K562 (cell line): Measurements from ENCODE around the gene EVA1A. TPM values are rescaled to one million over a fixed set of nuclear protein-coding genes. Genes with fewer than 3 reads are reported as not detected.

Source experiments
- ATAC-seq: fragments of 200-7000 bp; cut with Tn5 transposase; 3 replicates; pipeline ENCODE4 v1.9.1; 2020; ENCODE audit warnings: moderate library complexity
- BruUV-seq: library from RNA; stranded (reverse); fragments of 400-500 nt; replicated peaks from 2 replicates; lab custom pipeline; 2021; lab: Mats Ljungman, UMichigan
- CTCF ChIA-PET: fragments of 300-600 bp; formaldehyde crosslinking; extraction: SDS; loops from one replicate; lab custom pipeline; 2021; ENCODE audit warnings: low intra/inter-chr PET ratio; lab: Yijun Ruan, JAX
- POLR2A ChIA-PET: fragments of 300-600, 350-650 bp; sonication (Branson Sonifier 250); formaldehyde crosslinking; extraction: SDS; loops from one replicate; lab custom pipeline; 2021; ENCODE audit warnings: antibody characterized with exemption, inconsistent platforms; lab: Yijun Ruan, JAX
- DNase-seq, 4 experiments: peaks; one replicate each; pipeline versions ENCODE4 v3.0.0 to v3.0.0-alpha.2; 2011 to 2018; ENCODE audit warnings: low spot score in 3 of 4, mixed read lengths in 3 of 4; ENCODE audit errors: extremely low read depth in 1 of 4
- FAIRE-seq: peaks from 2 replicates; lab custom pipeline; 2011; peaks lifted over from hg19 to GRCh38; lab: Jason Lieb, UNC
- H2AFZ ChIP-seq: 2 replicates; pipeline ENCODE4 v1.6.0; 2011; ENCODE audit warnings: low read depth, low read length, control low read depth, inconsistent platforms
- H3K27ac ChIP-seq: fragments of 200-600 bp; 3 replicates; pipeline ENCODE4 v1.8.0; 2011; ENCODE audit warnings: low read depth, mild to moderate bottlenecking, control low read depth, inconsistent platforms, low read length, moderate library complexity, mixed read lengths; ENCODE audit errors: extremely low read depth
- H3K27me3 ChIP-seq, 2 experiments: fragments of 300-600 bp in 1 of 2; 2 replicates in 1 of 2; 3 replicates in 1 of 2; pipeline versions ENCODE4 v1.6.0 to v1.8.0; 2011; ENCODE audit warnings: inconsistent platforms in 2 of 2, low read length in 2 of 2, mild to moderate bottlenecking in 1 of 2, mixed read lengths in 1 of 2, moderate library complexity in 1 of 2; ENCODE audit not compliant: control insufficient read depth in 2 of 2, insufficient read depth in 2 of 2
- H3K36me3 ChIP-seq: fragments of 300-600 bp; 3 replicates; pipeline ENCODE4 v1.8.0; 2011; ENCODE audit warnings: mild to moderate bottlenecking, low read length, inconsistent platforms; ENCODE audit not compliant: control insufficient read depth, insufficient read depth
- H3K4me1 ChIP-seq, 2 experiments: fragments of 200-600 bp in 1 of 2; replicated peaks in 1 of 2; 2 replicates in 1 of 2; 3 replicates in 1 of 2; pipeline versions ENCODE4 v1.5.1 to v1.8.0; 2011; ENCODE audit warnings: inconsistent platforms in 2 of 2, low read length in 2 of 2, mild to moderate bottlenecking in 1 of 2, mixed read lengths in 1 of 2, moderate library complexity in 1 of 2; ENCODE audit not compliant: control insufficient read depth in 2 of 2, insufficient read depth in 2 of 2
- H3K4me2 ChIP-seq: 2 replicates; pipeline ENCODE4 v1.6.1; 2011; ENCODE audit warnings: low read length, control low read depth, inconsistent platforms, mixed read lengths; ENCODE audit not compliant: insufficient read depth
- H3K4me3 ChIP-seq: fragments of 200-600 bp; sonication (generic), shearing (Covaris generic); 2 replicates; pipeline ENCODE4 v1.5.1; 2016; ENCODE audit warnings: control low read depth, inconsistent platforms
- H3K79me2 ChIP-seq: fragments of 200-600 bp; 3 replicates; pipeline ENCODE4 v1.8.0; 2011; ENCODE audit warnings: low read length, inconsistent platforms; ENCODE audit not compliant: control insufficient read depth, insufficient read depth
- H3K9ac ChIP-seq, 2 experiments: 2 replicates each; pipeline versions ENCODE4 v1.6.0 to v1.6.1; 2011; ENCODE audit warnings: low read depth in 2 of 2, low read length in 2 of 2, control low read depth in 1 of 2, inconsistent platforms in 1 of 2, mild to moderate bottlenecking in 1 of 2, mixed read lengths in 1 of 2; ENCODE audit not compliant: insufficient read depth in 1 of 2
- H3K9me1 ChIP-seq: one replicate; pipeline ENCODE4 v1.6.0; 2011; ENCODE audit warnings: inconsistent platforms, mild to moderate bottlenecking, low read length, moderate library complexity; ENCODE audit not compliant: control insufficient read depth, insufficient read depth
- H3K9me3 ChIP-seq: replicated peaks from 2 replicates; pipeline ENCODE4 v1.5.1; 2011; ENCODE audit warnings: low read depth, low read length, inconsistent platforms; ENCODE audit not compliant: control insufficient read depth, insufficient read depth
- H4K20me1 ChIP-seq: replicated peaks from 2 replicates; pipeline ENCODE4 v1.6.1; 2011; ENCODE audit warnings: low read length, inconsistent platforms, mixed read lengths; ENCODE audit not compliant: control insufficient read depth, insufficient read depth
- BCOR ChIP-seq: fragments of 450-650 bp; IDR thresholded peaks from 2 replicates; pipeline ENCODE4 v1.6.1; 2016
- BRD9 ChIP-seq: fragments of 450-650 bp; IDR thresholded peaks from 2 replicates; pipeline ENCODE4 v1.6.1; 2018; ENCODE audit warnings: low read depth; ENCODE audit not compliant: partially characterized antibody
- CBX2 ChIP-seq: fragments of 200-600 bp; sonication (generic); IDR thresholded peaks from one replicate; pipeline ENCODE4 v1.6.1; 2012; ENCODE audit warnings: mild to moderate bottlenecking, low read length, inconsistent platforms; ENCODE audit not compliant: insufficient read depth, poor library complexity, severe bottlenecking
- DIDO1 ChIP-seq: fragments of 450-650 bp; IDR thresholded peaks from 2 replicates; pipeline ENCODE4 v1.6.1; 2016; ENCODE audit warnings: low read depth, missing biosample characterization, missing genetic modification characterization
- FUS ChIP-seq: fragments of 200-400 bp; formaldehyde crosslinking; optimal IDR thresholded peaks from 2 replicates; pipeline ENCODE3; 2017; ENCODE audit warnings: low read depth, low read length
- GATAD2B ChIP-seq: fragments of 450-650 bp; IDR thresholded peaks from 2 replicates; pipeline ENCODE4 v1.6.1; 2017; ENCODE audit warnings: mild to moderate bottlenecking, borderline replicate concordance
- HLTF ChIP-seq: fragments of 450-650 bp; IDR thresholded peaks from 2 replicates; pipeline ENCODE4 v1.6.1; 2016
- HMG20A ChIP-seq: fragments of 450-650 bp; formaldehyde crosslinking; conservative IDR thresholded peaks from 2 replicates; pipeline ENCODE4 v1.4.0; 2020; ENCODE audit warnings: mild to moderate bottlenecking, mixed read lengths
- MCM3 ChIP-seq: fragments of 450-650 bp; IDR thresholded peaks from 2 replicates; pipeline ENCODE4 v1.6.1; 2016
- MED1 ChIP-seq: sonication (generic); formaldehyde crosslinking; IDR thresholded peaks from 2 replicates; pipeline ENCODE4 v1.8.1; 2023; ENCODE audit warnings: missing genetic modification reagents, borderline replicate concordance
- NFRKB ChIP-seq: fragments of 450-650 bp; IDR thresholded peaks from 2 replicates; pipeline ENCODE4 v1.6.1; 2016; ENCODE audit warnings: low read depth
- SMC3 ChIP-seq: conservative IDR thresholded peaks from 2 replicates; pipeline ENCODE4 v1.6.1; 2011; ENCODE audit warnings: low read depth, low read length, improper control_type of control experiment; ENCODE audit not compliant: insufficient read depth
- SNRNP70 ChIP-seq: fragments of 200-400 bp; formaldehyde crosslinking; optimal IDR thresholded peaks from 2 replicates; pipeline ENCODE3; 2017; ENCODE audit warnings: low read depth, low read length
- ZFP30 ChIP-seq: fragments of 250-450 bp; sonication (Bioruptor Pico); IDR thresholded peaks from 2 replicates; pipeline ENCODE4 v1.8.0; 2022; ENCODE audit warnings: moderate library complexity, mild to moderate bottlenecking, inconsistent platforms, borderline replicate concordance
- ZNF124 ChIP-seq: sonication (generic); formaldehyde crosslinking; IDR thresholded peaks from 2 replicates; pipeline ENCODE4 v1.8.1; 2022; ENCODE audit warnings: missing genetic modification reagents
- ZNF212 ChIP-seq: fragments of 450-650 bp; formaldehyde crosslinking; IDR thresholded peaks from 2 replicates; pipeline ENCODE4 v1.4.0; 2020; ENCODE audit warnings: mild to moderate bottlenecking
- WGBS: fragments of 100-300 bp; shearing (Covaris generic); methylation state at CpG from one replicate; pipeline ENCODE4 v1.1.6; 2016; ENCODE audit warnings: low coverage, mixed read lengths; ENCODE audit not compliant: insufficient coverage; ENCODE audit errors: missing lambda C conversion rate; 5-methylcytosine and 5-hydroxymethylcytosine counted together
- in situ Hi-C: fragments of 300-500 bp; cut with MboI; formaldehyde crosslinking; loops from 4 replicates; pipeline ENCODE4 v1.15.0; 2018; ENCODE audit warnings: inconsistent platforms, mixed read lengths
- intact Hi-C: fragments of 100-400 bp; cut with micrococcal nuclease; formaldehyde crosslinking; loops from 2 replicates; pipeline ENCODE4 v1.14.2; 2022
- polyA plus RNA-seq, 8 experiments: library from polyadenylated mRNA; depleted of rRNA in 4 of 8; stranded (reverse) in 5 of 8; unstranded in 3 of 8; fragments of >200 nt; fragmentation: Nextera tagmentation in 2 of 8; fragmentation: Illumina TruSeq in 1 of 8; extraction: Ambion mirVana in 2 of 8; extraction: Trizol in 1 of 8; gene quantifications; 2 replicates each; pipeline versions ENCODE4 v1.2.1 to v1.2.3, GENCODE V29; 2011 to 2014; ENCODE audit warnings: inconsistent platforms in 1 of 8, missing spikeins in 1 of 8
- total RNA-seq, 7 experiments: library from RNA; depleted of rRNA in 6 of 7; stranded (reverse); fragments of >200 nt in 6 of 7; fragmentation: Illumina TruSeq in 2 of 7; extraction: Trizol in 2 of 7; gene quantifications; 2 replicates each; pipeline versions ENCODE4 v1.2.1 to v1.2.3, GENCODE V29; 2011 to 2021; ENCODE audit warnings: low replicate concordance in 1 of 7
- TF ChIP-seq, protein P1 (sequence below): fragments of 250-450 bp; sonication (Bioruptor Pico); IDR thresholded peaks from 2 replicates; pipeline ENCODE4 v1.5.0; 2020; ENCODE audit warnings: mild to moderate bottlenecking, borderline replicate concordance
- TF ChIP-seq, protein P2 (sequence below): fragments of 250-450 bp; sonication (Bioruptor Pico); IDR thresholded peaks from 2 replicates; pipeline ENCODE4 v1.5.0; 2021; ENCODE audit warnings: mild to moderate bottlenecking, borderline replicate concordance
- TF ChIP-seq, protein P3 (sequence below): fragments of 450-650 bp; formaldehyde crosslinking; IDR thresholded peaks from 2 replicates; pipeline ENCODE4 v1.4.0; 2020; ENCODE audit warnings: mild to moderate bottlenecking, mixed read lengths

Gene EVA1A
- total and polyA plus RNA-seq, 9 of the 15 experiments (the other 6 are each of a cell fraction or from before 2014, with no cell fraction given), result not detected

DNA sequence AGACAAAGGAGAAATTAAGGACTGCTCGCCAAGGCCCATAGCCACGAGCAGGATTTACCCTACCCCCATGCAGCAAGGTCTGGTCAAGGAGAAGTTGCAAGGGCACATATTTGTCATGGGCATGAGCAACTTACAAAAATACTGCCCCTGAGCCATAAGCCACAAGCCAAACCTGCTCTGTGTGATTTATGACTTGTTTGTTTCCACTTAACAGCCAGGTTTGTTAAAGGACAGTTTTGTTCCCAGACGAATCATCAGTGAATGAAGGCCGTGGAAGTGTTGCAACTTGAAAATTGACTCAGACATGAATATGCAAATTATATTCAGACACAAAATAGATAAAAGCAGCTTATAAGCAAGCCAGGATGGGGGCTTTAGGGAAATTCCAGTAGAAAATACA is 31.3 kb upstream of the EVA1A start:
- Histone ChIP-seq H3K4me1 (no peaks in the 10 kb centered on the region), H3K27me3 (no peaks in the 10 kb centered on the region), H3K4me2 (no peak overlapping the region), H3K9me3 (no peaks in the 10 kb centered on the region), H3K9me1 (no peaks in the 10 kb centered on the region), H3K27ac (no peak overlapping the region), H3K4me3 (no peak overlapping the region), H2AFZ (no peak overlapping the region), H3K9ac (no peak overlapping the region), H4K20me1 (no peaks in the 10 kb centered on the region), H3K79me2 (no peaks in the 10 kb centered on the region), H3K36me3 (no peaks in the 10 kb centered on the region)
- no peak for DNase-seq
- no TSS peak for BruUV-seq
- in situ Hi-C loops (no loop called here), intact Hi-C loops (no loop called here)
- TF ChIP-seq, protein P1, sequence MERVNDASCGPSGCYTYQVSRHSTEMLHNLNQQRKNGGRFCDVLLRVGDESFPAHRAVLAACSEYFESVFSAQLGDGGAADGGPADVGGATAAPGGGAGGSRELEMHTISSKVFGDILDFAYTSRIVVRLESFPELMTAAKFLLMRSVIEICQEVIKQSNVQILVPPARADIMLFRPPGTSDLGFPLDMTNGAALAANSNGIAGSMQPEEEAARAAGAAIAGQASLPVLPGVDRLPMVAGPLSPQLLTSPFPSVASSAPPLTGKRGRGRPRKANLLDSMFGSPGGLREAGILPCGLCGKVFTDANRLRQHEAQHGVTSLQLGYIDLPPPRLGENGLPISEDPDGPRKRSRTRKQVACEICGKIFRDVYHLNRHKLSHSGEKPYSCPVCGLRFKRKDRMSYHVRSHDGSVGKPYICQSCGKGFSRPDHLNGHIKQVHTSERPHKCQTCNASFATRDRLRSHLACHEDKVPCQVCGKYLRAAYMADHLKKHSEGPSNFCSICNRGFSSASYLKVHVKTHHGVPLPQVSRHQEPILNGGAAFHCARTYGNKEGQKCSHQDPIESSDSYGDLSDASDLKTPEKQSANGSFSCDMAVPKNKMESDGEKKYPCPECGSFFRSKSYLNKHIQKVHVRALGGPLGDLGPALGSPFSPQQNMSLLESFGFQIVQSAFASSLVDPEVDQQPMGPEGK, result no peak
- TF ChIP-seq FUS (no peak), MED1 (CRISPR knock-in tag) (no peak), ZNF212 (CRISPR knock-in tag) (no peak), ZFP30 (CRISPR knock-in tag) (no peak), BRD9 (no peak), SMC3 (no peak), BCOR (no peak), MCM3 (no peak), NFRKB (no peak), HMG20A (CRISPR knock-in tag) (no peak), DIDO1 (tag) (no peak), HLTF (no peak), ZNF124 (CRISPR knock-in tag) (no peak), SNRNP70 (no peak), CBX2 (no peak), GATAD2B (no peak)
- TF ChIP-seq, protein P2, sequence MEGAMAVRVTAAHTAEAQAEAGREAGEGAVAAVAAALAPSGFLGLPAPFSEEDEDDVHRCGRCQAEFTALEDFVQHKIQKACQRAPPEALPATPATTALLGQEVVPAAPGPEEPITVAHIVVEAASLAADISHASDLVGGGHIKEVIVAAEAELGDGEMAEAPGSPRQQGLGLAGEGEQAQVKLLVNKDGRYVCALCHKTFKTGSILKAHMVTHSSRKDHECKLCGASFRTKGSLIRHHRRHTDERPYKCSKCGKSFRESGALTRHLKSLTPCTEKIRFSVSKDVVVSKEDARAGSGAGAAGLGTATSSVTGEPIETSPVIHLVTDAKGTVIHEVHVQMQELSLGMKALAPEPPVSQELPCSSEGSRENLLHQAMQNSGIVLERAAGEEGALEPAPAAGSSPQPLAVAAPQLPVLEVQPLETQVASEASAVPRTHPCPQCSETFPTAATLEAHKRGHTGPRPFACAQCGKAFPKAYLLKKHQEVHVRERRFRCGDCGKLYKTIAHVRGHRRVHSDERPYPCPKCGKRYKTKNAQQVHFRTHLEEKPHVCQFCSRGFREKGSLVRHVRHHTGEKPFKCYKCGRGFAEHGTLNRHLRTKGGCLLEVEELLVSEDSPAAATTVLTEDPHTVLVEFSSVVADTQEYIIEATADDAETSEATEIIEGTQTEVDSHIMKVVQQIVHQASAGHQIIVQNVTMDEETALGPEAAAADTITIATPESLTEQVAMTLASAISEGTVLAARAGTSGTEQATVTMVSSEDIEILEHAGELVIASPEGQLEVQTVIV (CRISPR knock-in tag), result no peak
- TF ChIP-seq, protein P3, sequence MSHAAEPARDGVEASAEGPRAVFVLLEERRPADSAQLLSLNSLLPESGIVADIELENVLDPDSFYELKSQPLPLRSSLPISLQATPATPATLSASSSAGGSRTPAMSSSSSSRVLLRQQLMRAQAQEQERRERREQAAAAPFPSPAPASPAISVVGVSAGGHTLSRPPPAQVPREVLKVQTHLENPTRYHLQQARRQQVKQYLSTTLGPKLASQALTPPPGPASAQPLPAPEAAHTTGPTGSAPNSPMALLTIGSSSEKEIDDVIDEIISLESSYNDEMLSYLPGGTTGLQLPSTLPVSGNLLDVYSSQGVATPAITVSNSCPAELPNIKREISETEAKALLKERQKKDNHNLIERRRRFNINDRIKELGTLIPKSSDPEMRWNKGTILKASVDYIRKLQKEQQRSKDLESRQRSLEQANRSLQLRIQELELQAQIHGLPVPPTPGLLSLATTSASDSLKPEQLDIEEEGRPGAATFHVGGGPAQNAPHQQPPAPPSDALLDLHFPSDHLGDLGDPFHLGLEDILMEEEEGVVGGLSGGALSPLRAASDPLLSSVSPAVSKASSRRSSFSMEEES (CRISPR knock-in tag), result no peak
- WGBS, result 2% methylated on average over 4 of the region's 4 CpGs
- ChIA-PET POLR2A (no interaction called here), CTCF (no interaction called here)
- no peak for ATAC-seq
- FAIRE-seq, result no peak
